ENCODE data around the gene ZNF496.

The ZNF496 gene

GRCh38 chr1:247296599-247297180 lies 35.0 kb downstream of the ZNF496 start:
- H3K4me1 ChIP-seq (ENCODE audit: control insufficient read depth, insufficient read depth, low read length): no peaks in the 10 kb centered on the region
- no peak for TF ChIP-seq PRDM1 (tag by site-specific recombination; IDR thresholded peaks at IDR 0.05)
- no peak for TF ChIP-seq PRDM6 (tag by site-specific recombination; IDR thresholded peaks at IDR 0.05)
- no peak for TF ChIP-seq ZNF24 (tag by site-specific recombination; IDR thresholded peaks at IDR 0.05)
- TF ChIP-seq ZNF292 (tag by site-specific recombination; IDR thresholded peaks at IDR 0.05; ENCODE audit: borderline replicate concordance, low read depth): no peak
- no peak overlapping the region for H3K4me3 ChIP-seq (ENCODE audit: low read depth, low read length)
- no peaks in the 10 kb centered on the region for H3K9me3 ChIP-seq (ENCODE audit: control insufficient read depth, insufficient read depth, low read depth, low read length)
- no peak overlapping the region for H3K27ac ChIP-seq (ENCODE audit: extremely low read depth, low read depth, low read length)
- ChIA-PET POLR2A (no interaction called here), CTCF (no interaction called here)
- peaks cover 0 to 28% of the 10 kb centered on the region in 2 experiments; a peak in 1 of 3 replicates for H3K36me3 ChIP-seq (ENCODE audit: control insufficient read depth in 2 of 2, insufficient read depth in 1 of 2, low read length in 2 of 2)

- TF ChIP-seq ZNF777 (tag by site-specific recombination; IDR thresholded peaks at IDR 0.05; ENCODE audit: borderline replicate concordance) (no peak), ZNF423 (tag by site-specific recombination; IDR thresholded peaks at IDR 0.05) (no peak), ZNF169 (tag by site-specific recombination; IDR thresholded peaks at IDR 0.05) (no peak), ZNF146 (tag by site-specific recombination; IDR thresholded peaks at IDR 0.05) (no peak), SCRT2 (tag by site-specific recombination; IDR thresholded peaks at IDR 0.05) (no peak), ZNF112 (tag by site-specific recombination; IDR thresholded peaks at IDR 0.05) (no peak), KLF16 (tag by site-specific recombination; IDR thresholded peaks at IDR 0.05) (no peak), ZSCAN16 (tag by site-specific recombination; IDR thresholded peaks at IDR 0.05) (no peak)
- Histone ChIP-seq H3K4me3 (ENCODE audit: low read depth, low read length) (no peak overlapping the region), H3K36me3 (ENCODE audit: control insufficient read depth in 2 of 2, insufficient read depth in 1 of 2, low read length in 2 of 2) (peaks cover 0 to 20% of the 10 kb centered on the region in 2 experiments; a peak in 1 of 3 replicates), H3K4me1 (ENCODE audit: control insufficient read depth, insufficient read depth, low read length) (no peaks in the 10 kb centered on the region), H3K9me3 (ENCODE audit: control insufficient read depth, insufficient read depth, low read depth, low read length) (no peaks in the 10 kb centered on the region), H3K27ac (ENCODE audit: extremely low read depth, low read depth, low read length) (no peak overlapping the region)
- ChIA-PET POLR2A (no interaction called here), CTCF (no interaction called here)
Measured at GRCh38 chr1:247295746-247296145, 35.9 kb downstream of the ZNF496 start.

- no peaks in the 10 kb centered on the region for H3K4me1 ChIP-seq (ENCODE audit: control insufficient read depth, insufficient read depth, low read length)
- POLR2A ChIA-PET: no interaction called here
- no peak overlapping the region for H3K4me3 ChIP-seq (ENCODE audit: low read depth, low read length)
Measured at GRCh38 chr1:247295274-247295684, 36.4 kb downstream of the ZNF496 start.

More at GRCh38 chr1:247295274-247295684, 36.4 kb downstream of the ZNF496 start:
- Histone ChIP-seq H3K9me3 (ENCODE audit: control insufficient read depth, insufficient read depth, low read depth, low read length) (no peaks in the 10 kb centered on the region), H3K27ac (ENCODE audit: extremely low read depth, low read depth, low read length) (no peak overlapping the region), H3K36me3 (ENCODE audit: control insufficient read depth in 2 of 2, insufficient read depth in 1 of 2, low read length in 2 of 2) (peaks cover 0 to 16% of the 10 kb centered on the region in 2 experiments; a peak in 1 of 3 replicates)
- TF ChIP-seq PRDM2 (tag by site-specific recombination; IDR thresholded peaks at IDR 0.05; ENCODE audit: borderline replicate concordance) (no peak), ZNF785 (tag by site-specific recombination; IDR thresholded peaks at IDR 0.05) (no peak), ZNF626 (tag by site-specific recombination; IDR thresholded peaks at IDR 0.05) (no peak), ZNF514 (tag by site-specific recombination; IDR thresholded peaks at IDR 0.05) (no peak), ZNF121 (tag by site-specific recombination; IDR thresholded peaks at IDR 0.05) (no peak), KLF10 (tag by site-specific recombination; IDR thresholded peaks at IDR 0.05) (no peak), ZNF677 (tag by site-specific recombination; IDR thresholded peaks at IDR 0.05) (no peak), ZNF112 (tag by site-specific recombination; IDR thresholded peaks at IDR 0.05) (no peak), ZNF747 (tag by site-specific recombination; IDR thresholded peaks at IDR 0.05) (no peak), AEBP2 (tag by site-specific recombination; IDR thresholded peaks at IDR 0.05; ENCODE audit: borderline replicate concordance) (no peak)
- CTCF ChIA-PET: no interaction called here
